GM23338 (cell line): ENCODE measurements around the gene RWDD2A. TPM values are rescaled to one million over a fixed set of nuclear protein-coding genes. Genes with fewer than 3 reads are reported as not detected.

Source experiments
- ATAC-seq: fragments of 200-7000 bp; cut with Tn5 transposase; 3 replicates; pipeline ENCODE4 v1.9.1; 2020
- DNase-seq: peaks from one replicate; pipeline ENCODE4 v3.0.0-alpha.2; 2015; ENCODE audit warnings: low spot score
- H2AFZ ChIP-seq: fragments of 200-600 bp; sonication (generic); 2 replicates; pipeline ENCODE4 v1.8.0; 2016; ENCODE audit warnings: antibody characterized with exemption, mild to moderate bottlenecking, moderate library complexity
- H3F3A ChIP-seq: fragments of 200-600 bp; sonication (generic); replicated peaks from 2 replicates; pipeline ENCODE4 v1.8.0; 2017; ENCODE audit warnings: antibody characterized with exemption, mixed run types, low read depth
- H3K27ac ChIP-seq: fragments of 200-600 bp; sonication (generic); 2 replicates; pipeline ENCODE4 v1.6.1; 2016; ENCODE audit warnings: low read depth
- H3K27me3 ChIP-seq: fragments of 200-600 bp; sonication (generic); 2 replicates; pipeline ENCODE4 v1.8.0; 2016; ENCODE audit warnings: mild to moderate bottlenecking, mixed run types, moderate library complexity; ENCODE audit not compliant: insufficient read depth
- H3K36me3 ChIP-seq: fragments of 200-600 bp; sonication (generic); 2 replicates; pipeline ENCODE4 v1.8.0; 2016; ENCODE audit warnings: mild to moderate bottlenecking; ENCODE audit not compliant: insufficient read depth
- H3K4me1 ChIP-seq: fragments of 200-600 bp; sonication (generic); 2 replicates; pipeline ENCODE4 v1.8.0; 2016; ENCODE audit warnings: mild to moderate bottlenecking, moderate library complexity; ENCODE audit not compliant: insufficient read depth
- H3K4me2 ChIP-seq: fragments of 200-600 bp; sonication (generic); 2 replicates; pipeline ENCODE4 v1.7.1; 2017; ENCODE audit warnings: mixed run types
- H3K4me3 ChIP-seq: fragments of 200-600 bp; sonication (generic); 2 replicates; pipeline ENCODE4 v1.6.1; 2016; ENCODE audit warnings: mixed run types
- H3K79me2 ChIP-seq: fragments of 200-600 bp; sonication (generic); replicated peaks from 2 replicates; pipeline ENCODE4 v1.8.0; 2017; ENCODE audit warnings: mild to moderate bottlenecking; ENCODE audit not compliant: insufficient read depth
- H3K9me2 ChIP-seq: fragments of 200-600 bp; sonication (generic); 2 replicates; pipeline ENCODE4 v1.8.0; 2017; ENCODE audit not compliant: insufficient read depth
- H4K20me1 ChIP-seq: fragments of 200-600 bp; sonication (generic); replicated peaks from 2 replicates; pipeline ENCODE4 v1.8.0; 2017; ENCODE audit warnings: mild to moderate bottlenecking; ENCODE audit not compliant: insufficient read depth
- H3K27ac Mint-ChIP-seq: 2 replicates; pipeline ENCODE4 v1.8.0; 2020; ENCODE audit warnings: inconsistent platforms, mild to moderate bottlenecking, moderate library complexity, mixed read lengths
- H3K27me3 Mint-ChIP-seq: 3 replicates; pipeline ENCODE4 v1.8.0; 2022; ENCODE audit warnings: low read depth, mild to moderate bottlenecking, moderate library complexity, mixed read lengths, inconsistent platforms; ENCODE audit not compliant: insufficient read depth, poor library complexity
- H3K36me3 Mint-ChIP-seq: 3 replicates; pipeline ENCODE4 v1.8.0; 2021; ENCODE audit warnings: low read depth, mild to moderate bottlenecking, inconsistent platforms, moderate library complexity, mixed read lengths
- H3K4me1 Mint-ChIP-seq: 3 replicates; pipeline ENCODE4 v1.8.0; 2020; ENCODE audit warnings: mild to moderate bottlenecking, inconsistent platforms, mixed read lengths
- H3K4me3 Mint-ChIP-seq: 3 replicates; pipeline ENCODE4 v1.8.0; 2021; ENCODE audit warnings: moderate library complexity, mild to moderate bottlenecking, inconsistent platforms, mixed read lengths
- H3K9me3 Mint-ChIP-seq: 3 replicates; pipeline ENCODE4 v1.8.0; 2020; ENCODE audit warnings: moderate library complexity, mild to moderate bottlenecking, inconsistent platforms, mixed read lengths
- CREB1 ChIP-seq: fragments of 250-450 bp; sonication (Bioruptor Pico); IDR thresholded peaks from 2 replicates; pipeline ENCODE4 v1.5.0; 2020; ENCODE audit warnings: low read depth, mild to moderate bottlenecking, moderate library complexity
- EZH2 ChIP-seq: fragments of 200-600 bp; sonication (generic); IDR thresholded peaks from one replicate; pipeline ENCODE4 v1.8.0; 2017; ENCODE audit warnings: antibody characterized with exemption, mild to moderate bottlenecking, low read depth; ENCODE audit not compliant: unreplicated experiment
- EZH2phosphoT487 ChIP-seq: fragments of 200-600 bp; sonication (generic); IDR thresholded peaks from one replicate; pipeline ENCODE4 v1.8.1; 2018; ENCODE audit warnings: antibody characterized with exemption; ENCODE audit not compliant: unreplicated experiment
- JUNB ChIP-seq: IDR thresholded peaks from one replicate; pipeline ENCODE4 v1.6.1; 2016; ENCODE audit warnings: antibody characterized with exemption; ENCODE audit not compliant: unreplicated experiment
- NANOG ChIP-seq: IDR thresholded peaks from 2 replicates; pipeline ENCODE4 v1.6.1; 2016; ENCODE audit warnings: antibody characterized with exemption, borderline replicate concordance
- POLR2AphosphoS5 ChIP-seq: IDR thresholded peaks from 2 replicates; pipeline ENCODE4 v1.6.1; 2016; ENCODE audit warnings: antibody characterized with exemption, low read depth
- STAT1 ChIP-seq: IDR thresholded peaks from one replicate; pipeline ENCODE4 v1.6.1; 2016; ENCODE audit warnings: antibody characterized with exemption; ENCODE audit not compliant: unreplicated experiment
- ZNF114 ChIP-seq: fragments of 250-450 bp; sonication (Bioruptor Pico); IDR thresholded peaks from 2 replicates; pipeline ENCODE4 v1.5.0; 2020; ENCODE audit warnings: mild to moderate bottlenecking, moderate library complexity
- ZNF331 ChIP-seq: fragments of 250-450 bp; sonication (Bioruptor Pico); IDR thresholded peaks from 2 replicates; pipeline ENCODE4 v1.5.0; 2020; ENCODE audit warnings: low read depth, mild to moderate bottlenecking, moderate library complexity
- polyA plus RNA-seq: library from polyadenylated mRNA; unstranded; fragments of >200 nt; fragmentation: Nextera tagmentation; extraction: Ambion mirVana; gene quantifications from 2 replicates; pipeline ENCODE4 v1.2.1, GENCODE V29; 2016
- total RNA-seq: library from RNA; depleted of rRNA; stranded (reverse); fragments of >200 nt; shearing (Covaris generic); gene quantifications from 2 replicates; pipeline ENCODE4 v1.2.3, GENCODE V29; 2014
- TF ChIP-seq, protein P1 (sequence below): fragments of 250-450 bp; sonication (Bioruptor Pico); IDR thresholded peaks from 2 replicates; pipeline ENCODE4 v1.5.0; 2020; ENCODE audit warnings: mild to moderate bottlenecking, moderate library complexity
- TF ChIP-seq, protein P2 (sequence below): IDR thresholded peaks from 2 replicates; pipeline ENCODE4 v1.6.1; 2016; ENCODE audit warnings: antibody characterized with exemption
- TF ChIP-seq, protein P3 (sequence below): IDR thresholded peaks from one replicate; pipeline ENCODE4 v1.6.1; 2018; ENCODE audit warnings: antibody characterized with exemption; ENCODE audit not compliant: unreplicated experiment
- TF ChIP-seq, protein P4 (sequence below), 2 experiments: fragments of 200-600 bp in 1 of 2; sonication (generic) in 1 of 2; conservative IDR thresholded peaks; 2 replicates each; pipeline versions ENCODE4 v1.5.1 to v1.6.1; 2016 to 2017; ENCODE audit warnings: antibody characterized with exemption in 2 of 2, low read depth in 2 of 2, mild to moderate bottlenecking in 2 of 2, moderate library complexity in 1 of 2

Gene RWDD2A
- total and polyA plus RNA-seq, 2 experiments from 2014 or later: 3.1 to 3.7 TPM

DNA sequence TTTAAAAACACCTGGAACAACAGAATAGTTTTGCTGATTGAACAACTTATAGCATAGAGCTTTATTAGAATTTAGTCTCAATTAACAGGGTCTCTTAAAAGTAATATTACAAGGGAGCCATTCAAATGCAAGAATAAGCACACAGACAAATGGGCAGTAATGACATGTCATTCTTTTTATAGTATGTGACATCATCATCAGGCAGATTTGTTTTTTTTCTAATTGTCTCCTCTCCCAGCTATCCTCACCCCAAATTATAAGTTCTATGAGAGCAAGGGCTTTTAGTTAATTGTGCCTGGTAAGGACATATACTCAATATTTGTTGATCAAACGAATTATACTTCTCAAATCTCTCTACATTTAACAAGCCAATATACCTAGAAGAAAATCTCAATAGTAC lies 11.0 kb upstream of the RWDD2A start:
- Histone ChIP-seq H3K27ac (no peak overlapping the region), H3K36me3 (peaks cover 59% of the 10 kb centered on the region; the same call in 1 of the 2 replicates), H3K9me2 (no peaks in the 10 kb centered on the region), H3K27me3 (no peaks in the 10 kb centered on the region), H3K4me1 (0 out of 2 replicates have a peak, but pooled peaks cover 7% of the 10 kb centered on the region), H4K20me1 (peaks cover 16% of the 10 kb centered on the region), H3K79me2 (peaks cover 6% of the 10 kb centered on the region; the same call in 1 of the 2 replicates), H3F3A (no peaks in the 10 kb centered on the region), H3K4me3 (no peak overlapping the region), H3K4me2 (no peak overlapping the region), H2AFZ (no peak overlapping the region)
- peaks cover 10% of the 10 kb centered on the region; the same call in 2 of the 3 replicates for H3K4me1 Mint-ChIP-seq
- H3K9me3 Mint-ChIP-seq: no peaks in the 10 kb centered on the region
- H3K36me3 Mint-ChIP-seq: peaks cover 66% of the 10 kb centered on the region
- no peak for DNase-seq
- no peak overlapping the region for H3K27ac Mint-ChIP-seq
- no peak overlapping the region for H3K4me3 Mint-ChIP-seq
- TF ChIP-seq, protein P1, sequence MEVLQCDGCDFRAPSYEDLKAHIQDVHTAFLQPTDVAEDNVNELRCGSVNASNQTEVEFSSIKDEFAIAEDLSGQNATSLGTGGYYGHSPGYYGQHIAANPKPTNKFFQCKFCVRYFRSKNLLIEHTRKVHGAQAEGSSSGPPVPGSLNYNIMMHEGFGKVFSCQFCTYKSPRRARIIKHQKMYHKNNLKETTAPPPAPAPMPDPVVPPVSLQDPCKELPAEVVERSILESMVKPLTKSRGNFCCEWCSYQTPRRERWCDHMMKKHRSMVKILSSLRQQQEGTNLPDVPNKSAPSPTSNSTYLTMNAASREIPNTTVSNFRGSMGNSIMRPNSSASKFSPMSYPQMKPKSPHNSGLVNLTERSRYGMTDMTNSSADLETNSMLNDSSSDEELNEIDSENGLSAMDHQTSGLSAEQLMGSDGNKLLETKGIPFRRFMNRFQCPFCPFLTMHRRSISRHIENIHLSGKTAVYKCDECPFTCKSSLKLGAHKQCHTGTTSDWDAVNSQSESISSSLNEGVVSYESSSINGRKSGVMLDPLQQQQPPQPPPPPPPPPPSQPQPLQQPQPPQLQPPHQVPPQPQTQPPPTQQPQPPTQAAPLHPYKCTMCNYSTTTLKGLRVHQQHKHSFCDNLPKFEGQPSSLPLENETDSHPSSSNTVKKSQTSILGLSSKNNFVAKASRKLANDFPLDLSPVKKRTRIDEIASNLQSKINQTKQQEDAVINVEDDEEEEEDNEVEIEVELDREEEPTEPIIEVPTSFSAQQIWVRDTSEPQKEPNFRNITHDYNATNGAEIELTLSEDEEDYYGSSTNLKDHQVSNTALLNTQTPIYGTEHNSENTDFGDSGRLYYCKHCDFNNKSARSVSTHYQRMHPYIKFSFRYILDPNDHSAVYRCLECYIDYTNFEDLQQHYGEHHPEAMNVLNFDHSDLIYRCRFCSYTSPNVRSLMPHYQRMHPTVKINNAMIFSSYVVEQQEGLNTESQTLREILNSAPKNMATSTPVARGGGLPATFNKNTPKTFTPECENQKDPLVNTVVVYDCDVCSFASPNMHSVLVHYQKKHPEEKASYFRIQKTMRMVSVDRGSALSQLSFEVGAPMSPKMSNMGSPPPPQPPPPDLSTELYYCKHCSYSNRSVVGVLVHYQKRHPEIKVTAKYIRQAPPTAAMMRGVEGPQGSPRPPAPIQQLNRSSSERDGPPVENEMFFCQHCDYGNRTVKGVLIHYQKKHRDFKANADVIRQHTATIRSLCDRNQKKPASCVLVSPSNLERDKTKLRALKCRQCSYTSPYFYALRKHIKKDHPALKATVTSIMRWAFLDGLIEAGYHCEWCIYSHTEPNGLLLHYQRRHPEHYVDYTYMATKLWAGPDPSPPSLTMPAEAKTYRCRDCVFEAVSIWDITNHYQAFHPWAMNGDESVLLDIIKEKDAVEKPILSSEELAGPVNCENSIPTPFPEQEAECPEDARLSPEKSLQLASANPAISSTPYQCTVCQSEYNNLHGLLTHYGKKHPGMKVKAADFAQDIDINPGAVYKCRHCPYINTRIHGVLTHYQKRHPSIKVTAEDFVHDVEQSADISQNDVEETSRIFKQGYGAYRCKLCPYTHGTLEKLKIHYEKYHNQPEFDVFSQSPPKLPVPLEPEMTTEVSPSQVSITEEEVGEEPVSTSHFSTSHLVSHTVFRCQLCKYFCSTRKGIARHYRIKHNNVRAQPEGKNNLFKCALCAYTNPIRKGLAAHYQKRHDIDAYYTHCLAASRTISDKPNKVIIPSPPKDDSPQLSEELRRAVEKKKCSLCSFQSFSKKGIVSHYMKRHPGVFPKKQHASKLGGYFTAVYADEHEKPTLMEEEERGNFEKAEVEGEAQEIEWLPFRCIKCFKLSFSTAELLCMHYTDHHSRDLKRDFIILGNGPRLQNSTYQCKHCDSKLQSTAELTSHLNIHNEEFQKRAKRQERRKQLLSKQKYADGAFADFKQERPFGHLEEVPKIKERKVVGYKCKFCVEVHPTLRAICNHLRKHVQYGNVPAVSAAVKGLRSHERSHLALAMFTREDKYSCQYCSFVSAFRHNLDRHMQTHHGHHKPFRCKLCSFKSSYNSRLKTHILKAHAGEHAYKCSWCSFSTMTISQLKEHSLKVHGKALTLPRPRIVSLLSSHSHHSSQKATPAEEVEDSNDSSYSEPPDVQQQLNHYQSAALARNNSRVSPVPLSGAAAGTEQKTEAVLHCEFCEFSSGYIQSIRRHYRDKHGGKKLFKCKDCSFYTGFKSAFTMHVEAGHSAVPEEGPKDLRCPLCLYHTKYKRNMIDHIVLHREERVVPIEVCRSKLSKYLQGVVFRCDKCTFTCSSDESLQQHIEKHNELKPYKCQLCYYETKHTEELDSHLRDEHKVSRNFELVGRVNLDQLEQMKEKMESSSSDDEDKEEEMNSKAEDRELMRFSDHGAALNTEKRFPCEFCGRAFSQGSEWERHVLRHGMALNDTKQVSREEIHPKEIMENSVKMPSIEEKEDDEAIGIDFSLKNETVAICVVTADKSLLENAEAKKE (CRISPR knock-in tag): no peak
- TF ChIP-seq ZNF114 (CRISPR knock-in tag): no peak
- no peak for TF ChIP-seq EZH2
- no peak for TF ChIP-seq EZH2phosphoT487
- TF ChIP-seq NANOG: no peak
- no peak for TF ChIP-seq ZNF331 (CRISPR knock-in tag)
- no peak for TF ChIP-seq STAT1
- TF ChIP-seq, protein P2, sequence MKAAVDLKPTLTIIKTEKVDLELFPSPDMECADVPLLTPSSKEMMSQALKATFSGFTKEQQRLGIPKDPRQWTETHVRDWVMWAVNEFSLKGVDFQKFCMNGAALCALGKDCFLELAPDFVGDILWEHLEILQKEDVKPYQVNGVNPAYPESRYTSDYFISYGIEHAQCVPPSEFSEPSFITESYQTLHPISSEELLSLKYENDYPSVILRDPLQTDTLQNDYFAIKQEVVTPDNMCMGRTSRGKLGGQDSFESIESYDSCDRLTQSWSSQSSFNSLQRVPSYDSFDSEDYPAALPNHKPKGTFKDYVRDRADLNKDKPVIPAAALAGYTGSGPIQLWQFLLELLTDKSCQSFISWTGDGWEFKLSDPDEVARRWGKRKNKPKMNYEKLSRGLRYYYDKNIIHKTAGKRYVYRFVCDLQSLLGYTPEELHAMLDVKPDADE: no peak
- TF ChIP-seq, protein P3, sequence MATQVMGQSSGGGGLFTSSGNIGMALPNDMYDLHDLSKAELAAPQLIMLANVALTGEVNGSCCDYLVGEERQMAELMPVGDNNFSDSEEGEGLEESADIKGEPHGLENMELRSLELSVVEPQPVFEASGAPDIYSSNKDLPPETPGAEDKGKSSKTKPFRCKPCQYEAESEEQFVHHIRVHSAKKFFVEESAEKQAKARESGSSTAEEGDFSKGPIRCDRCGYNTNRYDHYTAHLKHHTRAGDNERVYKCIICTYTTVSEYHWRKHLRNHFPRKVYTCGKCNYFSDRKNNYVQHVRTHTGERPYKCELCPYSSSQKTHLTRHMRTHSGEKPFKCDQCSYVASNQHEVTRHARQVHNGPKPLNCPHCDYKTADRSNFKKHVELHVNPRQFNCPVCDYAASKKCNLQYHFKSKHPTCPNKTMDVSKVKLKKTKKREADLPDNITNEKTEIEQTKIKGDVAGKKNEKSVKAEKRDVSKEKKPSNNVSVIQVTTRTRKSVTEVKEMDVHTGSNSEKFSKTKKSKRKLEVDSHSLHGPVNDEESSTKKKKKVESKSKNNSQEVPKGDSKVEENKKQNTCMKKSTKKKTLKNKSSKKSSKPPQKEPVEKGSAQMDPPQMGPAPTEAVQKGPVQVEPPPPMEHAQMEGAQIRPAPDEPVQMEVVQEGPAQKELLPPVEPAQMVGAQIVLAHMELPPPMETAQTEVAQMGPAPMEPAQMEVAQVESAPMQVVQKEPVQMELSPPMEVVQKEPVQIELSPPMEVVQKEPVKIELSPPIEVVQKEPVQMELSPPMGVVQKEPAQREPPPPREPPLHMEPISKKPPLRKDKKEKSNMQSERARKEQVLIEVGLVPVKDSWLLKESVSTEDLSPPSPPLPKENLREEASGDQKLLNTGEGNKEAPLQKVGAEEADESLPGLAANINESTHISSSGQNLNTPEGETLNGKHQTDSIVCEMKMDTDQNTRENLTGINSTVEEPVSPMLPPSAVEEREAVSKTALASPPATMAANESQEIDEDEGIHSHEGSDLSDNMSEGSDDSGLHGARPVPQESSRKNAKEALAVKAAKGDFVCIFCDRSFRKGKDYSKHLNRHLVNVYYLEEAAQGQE: no peak
- TF ChIP-seq JUNB: no peak
- no peak for TF ChIP-seq POLR2AphosphoS5
- TF ChIP-seq, protein P4, sequence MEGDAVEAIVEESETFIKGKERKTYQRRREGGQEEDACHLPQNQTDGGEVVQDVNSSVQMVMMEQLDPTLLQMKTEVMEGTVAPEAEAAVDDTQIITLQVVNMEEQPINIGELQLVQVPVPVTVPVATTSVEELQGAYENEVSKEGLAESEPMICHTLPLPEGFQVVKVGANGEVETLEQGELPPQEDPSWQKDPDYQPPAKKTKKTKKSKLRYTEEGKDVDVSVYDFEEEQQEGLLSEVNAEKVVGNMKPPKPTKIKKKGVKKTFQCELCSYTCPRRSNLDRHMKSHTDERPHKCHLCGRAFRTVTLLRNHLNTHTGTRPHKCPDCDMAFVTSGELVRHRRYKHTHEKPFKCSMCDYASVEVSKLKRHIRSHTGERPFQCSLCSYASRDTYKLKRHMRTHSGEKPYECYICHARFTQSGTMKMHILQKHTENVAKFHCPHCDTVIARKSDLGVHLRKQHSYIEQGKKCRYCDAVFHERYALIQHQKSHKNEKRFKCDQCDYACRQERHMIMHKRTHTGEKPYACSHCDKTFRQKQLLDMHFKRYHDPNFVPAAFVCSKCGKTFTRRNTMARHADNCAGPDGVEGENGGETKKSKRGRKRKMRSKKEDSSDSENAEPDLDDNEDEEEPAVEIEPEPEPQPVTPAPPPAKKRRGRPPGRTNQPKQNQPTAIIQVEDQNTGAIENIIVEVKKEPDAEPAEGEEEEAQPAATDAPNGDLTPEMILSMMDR (conservative IDR thresholded peaks at IDR 0.05; ENCODE audit: low read depth in 2 of 2): no peak
- no peak for TF ChIP-seq CREB1 (CRISPR knock-in tag)
- no peak for ATAC-seq
- no peaks in the 10 kb centered on the region for H3K27me3 Mint-ChIP-seq
